HG03159 (cell line): ENCODE measurements around the gene MINDY3.
A peak's percentile ranks its signal among the peaks of the same experiment; 100 is the strongest.
"Not testable (repeated sequence)": the region's sequence is repeated elsewhere in the genome, so short reads cannot be mapped to it uniquely, and the experiment has no call there.

ENCODE experiments used
- ATAC-seq: cut with Tn5 transposase; IDR thresholded peaks from one replicate; pipeline ENCODE4 v1.9.1; 2021; ENCODE audit warnings: mild to moderate bottlenecking, moderate library complexity; ENCODE audit not compliant: unreplicated experiment

The MINDY3 gene

GRCh38 chr10:15781381-15781960 lies 78.8 kb downstream of the MINDY3 start:
- ATAC-seq = no peak

- ATAC-seq = no peak
These were observed 79.8 kb downstream of the MINDY3 start for GRCh38 chr10:15780353-15781135.

- ATAC-seq = no peak
These were observed 84.8 kb downstream of the MINDY3 start for GRCh38 chr10:15775513-15775912.

GRCh38 chr10:15774534-15774933 lies 85.8 kb downstream of the MINDY3 start:
- ATAC-seq = not testable (repeated sequence)

GRCh38 chr10:15764892-15765454 lies 95.3 kb downstream of the MINDY3 start:
- ATAC-seq = no peak

- no peak for ATAC-seq
These were observed 97.3 kb downstream of the MINDY3 start for GRCh38 chr10:15763006-15763405.

- not testable (repeated sequence) for ATAC-seq
These were observed 98.1 kb downstream of the MINDY3 start for GRCh38 chr10:15762239-15762638.

- ATAC-seq = not testable (repeated sequence)
These were observed 99.1 kb downstream of the MINDY3 start for GRCh38 chr10:15761224-15761623.

GRCh38 chr10:15760681-15761080 lies 99.6 kb downstream of the MINDY3 start:
- ATAC-seq = no peak

GRCh38 chr10:15759265-15759664 lies 101.0 kb downstream of the MINDY3 start:
- ATAC-seq = no peak

- ATAC-seq = no peak
These were observed 101.7 kb downstream of the MINDY3 start for GRCh38 chr10:15758618-15759017.

- no peak for ATAC-seq
These were observed 105.4 kb downstream of the MINDY3 start for GRCh38 chr10:15754937-15755336.

GRCh38 chr10:15751046-15751445 lies 109.3 kb downstream of the MINDY3 start:
- no peak for ATAC-seq

GRCh38 chr10:15748126-15748525 lies 112.2 kb downstream of the MINDY3 start:
- ATAC-seq = no peak

- ATAC-seq = no peak
These were observed 112.7 kb downstream of the MINDY3 start for GRCh38 chr10:15747632-15748031.

GRCh38 chr10:15745751-15746150 lies 114.6 kb downstream of the MINDY3 start:
- ATAC-seq = no peak

- ATAC-seq = peak; percentile 73
These were observed 116.0 kb downstream of the MINDY3 start for GRCh38 chr10:15744217-15744865.

GRCh38 chr10:15743443-15743842 lies 116.9 kb downstream of the MINDY3 start:
- no peak for ATAC-seq

GRCh38 chr10:15742836-15743235 lies 117.5 kb downstream of the MINDY3 start:
- no peak for ATAC-seq

GRCh38 chr10:15742102-15742501 lies 118.2 kb downstream of the MINDY3 start:
- ATAC-seq = no peak

GRCh38 chr10:15741581-15741980 lies 118.7 kb downstream of the MINDY3 start:
- ATAC-seq = no peak

- no peak for ATAC-seq
These were observed 120.0 kb downstream of the MINDY3 start for GRCh38 chr10:15740261-15740660.
